ENCODE measurements around the gene PAK5.

Gene PAK5

GRCh38 chr20:9775176-9775575 lies 63.7 kb downstream of the PAK5 start:
- DNase-seq, result no peak

GRCh38 chr20:9769954-9770353 lies 68.9 kb downstream of the PAK5 start:
- DNase-seq, result no peak

GRCh38 chr20:9761476-9761875 lies 77.4 kb downstream of the PAK5 start:
- DNase-seq, result no peak

- DNase-seq, result no peak
Measured at GRCh38 chr20:9759392-9759791, 79.5 kb downstream of the PAK5 start.

- DNase-seq, result no peak
Measured at GRCh38 chr20:9758752-9759151, 80.1 kb downstream of the PAK5 start.

GRCh38 chr20:9756660-9757059 lies 82.2 kb downstream of the PAK5 start:
- DNase-seq, result no peak

- DNase-seq, result no peak
Measured at GRCh38 chr20:9755301-9755700, 83.6 kb downstream of the PAK5 start.

GRCh38 chr20:9744551-9744950 lies 94.3 kb downstream of the PAK5 start:
- DNase-seq, result no peak

- no peak for DNase-seq
Measured at GRCh38 chr20:9743871-9744270, 95.0 kb downstream of the PAK5 start.

- DNase-seq, result no peak
Measured at GRCh38 chr20:9742821-9743220, 96.1 kb downstream of the PAK5 start.

- no peak for DNase-seq
Measured at GRCh38 chr20:9741996-9742395, 96.9 kb downstream of the PAK5 start.

GRCh38 chr20:9740486-9740885 lies 98.4 kb downstream of the PAK5 start:
- DNase-seq, result no peak

GRCh38 chr20:9739991-9740390 lies 98.9 kb downstream of the PAK5 start:
- no peak for DNase-seq

GRCh38 chr20:9736373-9736772 lies 102.5 kb downstream of the PAK5 start:
- no peak for DNase-seq

- no peak for DNase-seq
Measured at GRCh38 chr20:9723501-9724202, 115.2 kb downstream of the PAK5 start.

GRCh38 chr20:9711872-9712271 lies 127.0 kb downstream of the PAK5 start:
- DNase-seq, result no peak

GRCh38 chr20:9710685-9711084 lies 128.2 kb downstream of the PAK5 start:
- DNase-seq, result no peak

- DNase-seq, result no peak
Measured at GRCh38 chr20:9705722-9706476, 133.0 kb downstream of the PAK5 start.

GRCh38 chr20:9699181-9699580 lies 139.7 kb downstream of the PAK5 start:
- DNase-seq, result no peak

- DNase-seq, result no peak
Measured at GRCh38 chr20:9689041-9689440, 149.8 kb downstream of the PAK5 start.

GRCh38 chr20:9686866-9687265 lies 152.0 kb downstream of the PAK5 start:
- DNase-seq, result no peak

GRCh38 chr20:9686455-9686854 lies 152.4 kb downstream of the PAK5 start:
- DNase-seq, result no peak

GRCh38 chr20:9686001-9686400 lies 152.9 kb downstream of the PAK5 start:
- no peak for DNase-seq

GRCh38 chr20:9685011-9685410 lies 153.9 kb downstream of the PAK5 start:
- no peak for DNase-seq
